Activated B cell treated with CpG ODN at 0.5 μM for 24 hours (primary cell): ENCODE measurements around the gene IFNAR1. TPM values are rescaled to one million over a fixed set of nuclear protein-coding genes. Genes with fewer than 3 reads are reported as not detected.
"Not testable (repeated sequence)": the region's sequence is repeated elsewhere in the genome, so short reads cannot be mapped to it uniquely, and the experiment has no call there.

ENCODE experiments used
- ATAC-seq: fragments of 200-7000 bp; cut with Tn5 transposase; one replicate; pipeline ENCODE4 v1.10.0; 2021; ENCODE audit warnings: low read depth, mild to moderate bottlenecking, moderate library complexity
- CTCF ChIA-PET: fragments of 350-600 bp; sonication (Branson Sonifier 250); formaldehyde crosslinking; loops from one replicate; lab custom pipeline; 2021; ENCODE audit warnings: antibody characterized with exemption; lab: Charles Lee
- POLR2A ChIA-PET: fragments of 350-600 bp; sonication (Branson Sonifier 250); formaldehyde crosslinking; loops from one replicate; lab custom pipeline; 2021; ENCODE audit warnings: antibody characterized with exemption; lab: Charles Lee
- DNase-seq: peaks from one replicate; pipeline ENCODE4 v3.0.0; 2022
- H3K27ac Mint-ChIP-seq: one replicate; pipeline ENCODE4 v1.8.0; 2020; ENCODE audit warnings: mixed read lengths
- H3K27me3 Mint-ChIP-seq: one replicate; pipeline ENCODE4 v1.8.0; 2021; ENCODE audit warnings: mixed read lengths
- H3K36me3 Mint-ChIP-seq: one replicate; pipeline ENCODE4 v1.8.0; 2021; ENCODE audit warnings: low read depth, mixed read lengths
- H3K4me1 Mint-ChIP-seq: one replicate; pipeline ENCODE4 v1.8.0; 2021; ENCODE audit warnings: mixed read lengths
- H3K4me3 Mint-ChIP-seq: one replicate; pipeline ENCODE4 v1.8.0; 2020; ENCODE audit warnings: mild to moderate bottlenecking, mixed read lengths
- H3K9me3 Mint-ChIP-seq: one replicate; pipeline ENCODE4 v1.8.0; 2020; ENCODE audit warnings: mixed read lengths
- intact Hi-C: fragments of 100-400 bp; cut with micrococcal nuclease; formaldehyde crosslinking; loops from one replicate; pipeline ENCODE4 v1.15.1; 2024
- total RNA-seq: library from RNA; stranded (reverse); gene quantifications from 2 replicates; pipeline ENCODE4 v1.2.3, GENCODE V29; 2022
- TF ChIP-seq, protein P1 (sequence below): fragments of 200-600 bp; IDR thresholded peaks from one replicate; pipeline ENCODE4 v1.8.0; 2022; ENCODE audit warnings: antibody characterized with exemption, mild to moderate bottlenecking

IFNAR1 gene
- total RNA-seq, 1 donor from 2014 or later = 34.5 TPM

DNA sequence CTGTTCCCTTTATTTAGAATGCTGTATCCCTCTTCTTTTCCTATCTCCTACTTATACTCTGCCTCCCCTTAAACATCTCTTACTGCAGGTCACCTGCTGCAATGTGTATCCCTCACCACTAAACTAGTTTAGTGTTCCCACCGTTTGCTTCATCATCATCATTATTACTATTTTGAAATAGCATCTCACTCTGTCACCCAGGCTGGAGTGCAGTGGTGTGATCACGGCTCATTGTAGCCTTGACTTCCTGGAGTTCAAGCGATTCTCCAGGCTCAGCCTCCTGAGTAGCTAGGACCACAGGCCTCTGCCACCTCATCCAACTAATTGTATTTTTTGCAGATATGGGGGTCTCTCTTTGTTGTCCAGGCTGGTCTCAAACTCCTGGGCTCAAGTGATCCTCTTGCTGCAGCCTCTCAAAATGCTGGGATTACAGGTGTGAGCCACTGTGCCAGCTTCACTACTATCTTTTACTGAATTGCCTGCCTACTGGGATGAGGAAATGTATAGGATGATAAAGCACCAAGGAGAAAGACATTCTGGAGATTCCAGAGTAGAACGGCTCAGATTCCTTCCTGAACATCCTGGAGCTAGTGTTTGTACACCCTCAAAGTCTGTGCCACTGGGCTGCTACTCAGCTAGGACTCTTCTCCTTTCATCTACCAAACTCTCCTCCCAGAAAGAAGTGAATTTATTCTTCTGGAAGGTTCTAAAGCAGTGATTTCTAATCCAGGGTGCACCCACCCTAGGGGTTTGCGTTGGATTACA is 8.6 kb upstream of the IFNAR1 start:
- H3K4me1 Mint-ChIP-seq = peaks cover 18% of the 10 kb centered on the region
- POLR2A ChIA-PET = interaction anchor here (0.6 to 0.8 kb wide), 2 partner anchors 19 to 86 kb away, joined by 3 read pairs; no protein-coding TSS in a partner anchor

DNA sequence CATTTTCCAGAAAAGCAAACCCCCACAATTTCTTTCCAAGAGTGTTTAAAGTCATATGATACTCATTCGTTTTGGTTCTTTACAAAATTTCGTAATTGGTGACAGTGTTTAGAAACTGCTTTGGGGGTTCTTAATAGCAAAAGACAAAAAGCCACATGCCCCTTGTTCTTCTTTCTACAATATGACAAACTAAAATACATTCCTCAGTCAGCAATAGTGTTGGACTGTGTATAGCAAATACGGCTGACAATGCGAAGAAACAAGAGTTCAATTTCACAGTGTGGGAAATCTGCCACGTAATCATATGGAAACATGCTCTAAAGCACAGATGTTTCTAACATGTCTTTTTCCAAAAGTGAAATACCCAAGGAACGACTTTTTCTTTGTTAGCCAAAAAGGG is 7.6 kb upstream of the IFNAR1 start:
- H3K9me3 Mint-ChIP-seq = no peaks in the 10 kb centered on the region
- POLR2A ChIA-PET = no interaction called here
- CTCF ChIA-PET = no interaction called here
- H3K27ac Mint-ChIP-seq = no peak overlapping the region
- no peak overlapping the region for H3K4me3 Mint-ChIP-seq
- no peak for ATAC-seq
- H3K36me3 Mint-ChIP-seq = no peaks in the 10 kb centered on the region
- DNase-seq = no peak
- H3K4me1 Mint-ChIP-seq = peaks cover 17% of the 10 kb centered on the region
- H3K27me3 Mint-ChIP-seq = no peaks in the 10 kb centered on the region
- intact Hi-C loops = no loop called here
- TF ChIP-seq, protein P1, sequence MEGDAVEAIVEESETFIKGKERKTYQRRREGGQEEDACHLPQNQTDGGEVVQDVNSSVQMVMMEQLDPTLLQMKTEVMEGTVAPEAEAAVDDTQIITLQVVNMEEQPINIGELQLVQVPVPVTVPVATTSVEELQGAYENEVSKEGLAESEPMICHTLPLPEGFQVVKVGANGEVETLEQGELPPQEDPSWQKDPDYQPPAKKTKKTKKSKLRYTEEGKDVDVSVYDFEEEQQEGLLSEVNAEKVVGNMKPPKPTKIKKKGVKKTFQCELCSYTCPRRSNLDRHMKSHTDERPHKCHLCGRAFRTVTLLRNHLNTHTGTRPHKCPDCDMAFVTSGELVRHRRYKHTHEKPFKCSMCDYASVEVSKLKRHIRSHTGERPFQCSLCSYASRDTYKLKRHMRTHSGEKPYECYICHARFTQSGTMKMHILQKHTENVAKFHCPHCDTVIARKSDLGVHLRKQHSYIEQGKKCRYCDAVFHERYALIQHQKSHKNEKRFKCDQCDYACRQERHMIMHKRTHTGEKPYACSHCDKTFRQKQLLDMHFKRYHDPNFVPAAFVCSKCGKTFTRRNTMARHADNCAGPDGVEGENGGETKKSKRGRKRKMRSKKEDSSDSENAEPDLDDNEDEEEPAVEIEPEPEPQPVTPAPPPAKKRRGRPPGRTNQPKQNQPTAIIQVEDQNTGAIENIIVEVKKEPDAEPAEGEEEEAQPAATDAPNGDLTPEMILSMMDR = no peak

More for the DNA sequence above, 8.6 kb upstream of the IFNAR1 start:
- H3K9me3 Mint-ChIP-seq = no peaks in the 10 kb centered on the region
- intact Hi-C loops = no loop called here
- no peak overlapping the region for H3K27ac Mint-ChIP-seq
- CTCF ChIA-PET = no interaction called here
- DNase-seq (no peak), ATAC-seq (no peak)
- H3K27me3 Mint-ChIP-seq = no peaks in the 10 kb centered on the region
- H3K4me3 Mint-ChIP-seq = no peak overlapping the region
- H3K36me3 Mint-ChIP-seq = no peaks in the 10 kb centered on the region
- TF ChIP-seq, protein P1 = no peak

DNA sequence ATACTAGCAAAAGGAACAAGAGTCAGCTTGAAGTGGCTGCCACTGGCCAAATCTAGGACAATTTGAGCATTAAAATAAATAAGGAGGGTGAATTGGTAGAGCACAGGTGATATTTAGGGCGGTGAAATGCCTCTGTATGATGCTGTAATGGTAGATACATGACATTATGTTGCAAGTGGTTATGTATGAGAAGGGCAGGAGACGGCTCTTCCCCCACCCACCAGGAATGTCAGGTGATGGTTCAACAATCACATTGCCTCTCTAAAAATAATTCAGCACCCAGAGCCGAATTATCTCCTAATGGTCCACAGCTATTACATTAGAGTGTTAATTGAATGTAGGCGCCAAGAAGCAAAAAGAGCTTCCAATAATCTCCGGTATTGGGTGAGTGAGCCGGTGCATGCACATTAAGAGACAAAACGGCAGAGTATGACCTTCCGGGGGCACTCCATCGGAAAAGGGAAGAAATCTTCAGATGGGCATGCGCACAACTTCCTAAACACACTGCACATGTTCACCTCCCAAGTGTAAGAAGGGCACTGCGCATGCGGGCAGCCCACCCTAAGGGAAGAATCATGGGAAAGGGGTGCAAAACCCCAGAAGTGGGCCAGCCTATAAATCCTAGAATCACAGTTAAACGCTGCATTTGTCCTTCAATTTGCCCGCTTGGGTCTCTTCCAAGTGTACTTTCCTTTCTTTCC is 6.8 kb upstream of the IFNAR1 start:
- intact Hi-C loops = no loop called here
- CTCF ChIA-PET = no interaction called here
- H3K4me1 Mint-ChIP-seq = peaks cover 10% of the 10 kb centered on the region
- H3K4me3 Mint-ChIP-seq = no peak overlapping the region
- H3K36me3 Mint-ChIP-seq = no peaks in the 10 kb centered on the region
- H3K27me3 Mint-ChIP-seq = no peaks in the 10 kb centered on the region
- TF ChIP-seq, protein P1 = no peak
- no peak overlapping the region for H3K27ac Mint-ChIP-seq
- ATAC-seq (no peak), DNase-seq (no peak)
- POLR2A ChIA-PET = no interaction called here
- H3K9me3 Mint-ChIP-seq = no peaks in the 10 kb centered on the region

DNA sequence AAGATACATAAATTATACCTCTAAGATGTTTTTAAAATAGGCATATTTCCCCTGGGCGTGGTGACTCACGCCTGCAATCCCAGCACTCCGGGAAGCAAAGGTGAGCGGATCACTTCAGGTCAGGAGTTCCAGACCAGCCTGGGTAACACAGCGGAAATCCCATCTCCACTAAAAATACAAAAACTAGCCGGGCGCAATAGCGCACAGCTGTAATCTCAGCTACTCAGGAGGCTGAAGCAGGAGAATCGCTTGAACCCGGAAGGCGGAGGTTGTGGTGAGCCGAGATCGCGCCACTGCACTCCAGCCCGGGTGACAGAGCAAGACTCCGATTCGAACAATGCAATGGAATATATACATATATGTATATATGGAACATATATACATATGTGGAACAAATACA is 3.8 kb upstream of the IFNAR1 start:
- not testable (repeated sequence) for DNase-seq, H3K9me3 Mint-ChIP-seq, H3K4me1 Mint-ChIP-seq, ATAC-seq, H3K36me3 Mint-ChIP-seq, H3K4me3 Mint-ChIP-seq, H3K27me3 Mint-ChIP-seq, H3K27ac Mint-ChIP-seq
- POLR2A ChIA-PET = interaction anchor here (1.3 to 1.9 kb wide), 3 partner anchors 41 to 54 kb away, joined by 3 to 12 read pairs (median 6); partner anchors contain the start of gene IL10RB
- intact Hi-C loops = loop anchor here (5.0 kb wide), 1 partner anchor 321 kb away; the partner anchor contains the start of genes CRYZL1 and ITSN1
- CTCF ChIA-PET = interaction anchor here (1.6 kb wide), 1 partner anchor 40 kb away, joined by 4 read pairs; no protein-coding TSS in a partner anchor

DNA sequence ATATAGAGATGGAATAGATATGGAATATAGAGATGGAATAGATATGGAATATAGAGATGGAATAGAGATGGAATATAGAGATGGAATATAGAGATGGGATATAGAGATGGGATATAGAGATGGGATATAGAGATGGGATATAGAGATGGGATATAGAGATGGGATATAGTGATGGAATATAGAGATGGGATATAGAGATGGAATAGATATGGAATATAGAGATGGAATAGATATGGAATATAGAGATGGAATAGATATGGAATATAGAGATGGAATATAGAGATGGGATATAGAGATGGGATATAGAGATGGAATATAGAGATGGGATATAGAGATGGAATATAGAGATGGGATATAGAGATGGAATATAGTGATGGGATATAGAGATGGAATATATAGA is 1.2 kb upstream of the IFNAR1 start:
- intact Hi-C loops = loop anchor here (1.0 to 5.0 kb wide), 11 partner anchors 17 to 319 kb away; partner anchors contain the start of genes CRYZL1, GART, IFNGR2 and IL10RB
- DNase-seq, H3K9me3 Mint-ChIP-seq, H3K27ac Mint-ChIP-seq, CTCF ChIA-PET, POLR2A ChIA-PET, ATAC-seq, H3K27me3 Mint-ChIP-seq, H3K4me3 Mint-ChIP-seq: not testable (repeated sequence)
- Mint-ChIP-seq H3K4me1 (peaks cover 25% of the 10 kb centered on the region), H3K36me3 (peaks cover 10% of the 10 kb centered on the region)
